ENCODE results near the gene HAUS2. TPM values are rescaled to one million over a fixed set of nuclear protein-coding genes. Genes with fewer than 3 reads are reported as not detected.

HAUS2 gene
- total and polyA plus RNA-seq, 2 of the 4 experiments (the other 2 are of a cell fraction): 18.4 to 22.4 TPM

DNA sequence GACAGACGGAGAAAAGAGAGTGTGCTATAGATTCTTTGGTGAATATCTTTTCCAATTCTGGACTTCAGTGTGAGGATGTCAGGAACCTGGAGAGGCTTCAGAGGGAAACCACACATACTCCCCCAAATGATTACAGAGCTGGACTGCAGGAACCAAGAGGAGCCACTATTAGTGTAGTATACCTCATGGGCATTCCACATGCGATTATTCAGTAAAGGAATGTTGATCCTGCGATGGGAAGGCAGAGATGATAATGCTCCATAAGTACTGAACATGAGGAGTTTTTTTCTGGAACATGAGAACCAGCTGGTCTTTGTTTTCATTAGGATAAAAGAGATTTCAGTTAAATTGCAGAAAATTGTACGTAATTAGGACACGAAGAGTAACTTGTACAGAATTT, 45.5 kb downstream of the HAUS2 start:
- H3K9me3 ChIP-seq (ENCODE audit: control insufficient read depth, insufficient read depth, low read length): no peaks in the 10 kb centered on the region
- H2AK9ac ChIP-seq (replicated peaks; ENCODE audit: low read depth, low read length, poor library complexity): no peak overlapping the region
- no peak overlapping the region for H3K27ac ChIP-seq (ENCODE audit: insufficient read depth, low read length)
- no peak overlapping the region for H3K9ac ChIP-seq (ENCODE audit: low read depth, low read length)
- in situ Hi-C loops (cut with MboI; ENCODE audit: low sequenced_read_pairs) (no loop called here), dilution Hi-C loops (cut with HindIII; ENCODE audit: low sequenced_read_pairs, unreplicated experiment) (no loop called here), intact Hi-C loops (cut with micrococcal nuclease) (no loop called here)
- WGBS, 2 experiments (ENCODE audit: extremely low coverage in 2 of 2, insufficient read length in 1 of 2): no CpG with 5 or more reads among the region's 5 CpGs
- no peak overlapping the region for H2AFZ ChIP-seq (replicated peaks; ENCODE audit: low read length, poor library complexity)
- H3K27me3 ChIP-seq (ENCODE audit: control insufficient read depth, insufficient read depth, low read length): no peaks in the 10 kb centered on the region
- H3K56ac ChIP-seq (ENCODE audit: extremely low read depth, insufficient read depth, low read length): no peak overlapping the region
- DNase-seq: no peak
- H3K14ac ChIP-seq (replicated peaks; ENCODE audit: low read depth, low read length): no peak overlapping the region
- TF ChIP-seq CEBPB (IDR thresholded peaks at IDR 0.05; ENCODE audit: low read depth, low read length) (no peak), RFX5 (IDR thresholded peaks at IDR 0.05; ENCODE audit: low read depth, low read length) (no peak)
- TF ChIP-seq, protein P1, sequence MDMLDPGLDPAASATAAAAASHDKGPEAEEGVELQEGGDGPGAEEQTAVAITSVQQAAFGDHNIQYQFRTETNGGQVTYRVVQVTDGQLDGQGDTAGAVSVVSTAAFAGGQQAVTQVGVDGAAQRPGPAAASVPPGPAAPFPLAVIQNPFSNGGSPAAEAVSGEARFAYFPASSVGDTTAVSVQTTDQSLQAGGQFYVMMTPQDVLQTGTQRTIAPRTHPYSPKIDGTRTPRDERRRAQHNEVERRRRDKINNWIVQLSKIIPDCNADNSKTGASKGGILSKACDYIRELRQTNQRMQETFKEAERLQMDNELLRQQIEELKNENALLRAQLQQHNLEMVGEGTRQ (IDR thresholded peaks at IDR 0.05; ENCODE audit: low read depth, low read length): no peak
- TF ChIP-seq, protein P2, sequence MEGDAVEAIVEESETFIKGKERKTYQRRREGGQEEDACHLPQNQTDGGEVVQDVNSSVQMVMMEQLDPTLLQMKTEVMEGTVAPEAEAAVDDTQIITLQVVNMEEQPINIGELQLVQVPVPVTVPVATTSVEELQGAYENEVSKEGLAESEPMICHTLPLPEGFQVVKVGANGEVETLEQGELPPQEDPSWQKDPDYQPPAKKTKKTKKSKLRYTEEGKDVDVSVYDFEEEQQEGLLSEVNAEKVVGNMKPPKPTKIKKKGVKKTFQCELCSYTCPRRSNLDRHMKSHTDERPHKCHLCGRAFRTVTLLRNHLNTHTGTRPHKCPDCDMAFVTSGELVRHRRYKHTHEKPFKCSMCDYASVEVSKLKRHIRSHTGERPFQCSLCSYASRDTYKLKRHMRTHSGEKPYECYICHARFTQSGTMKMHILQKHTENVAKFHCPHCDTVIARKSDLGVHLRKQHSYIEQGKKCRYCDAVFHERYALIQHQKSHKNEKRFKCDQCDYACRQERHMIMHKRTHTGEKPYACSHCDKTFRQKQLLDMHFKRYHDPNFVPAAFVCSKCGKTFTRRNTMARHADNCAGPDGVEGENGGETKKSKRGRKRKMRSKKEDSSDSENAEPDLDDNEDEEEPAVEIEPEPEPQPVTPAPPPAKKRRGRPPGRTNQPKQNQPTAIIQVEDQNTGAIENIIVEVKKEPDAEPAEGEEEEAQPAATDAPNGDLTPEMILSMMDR (conservative IDR thresholded peaks at IDR 0.05; ENCODE audit: low read depth, low read length): no peak
- ATAC-seq (ENCODE audit: low read depth): no peak
- no peaks in the 10 kb centered on the region for H4K20me1 ChIP-seq (ENCODE audit: insufficient read depth, low read length)
- no peak overlapping the region for H4K5ac ChIP-seq (ENCODE audit: low read depth, low read length)
- H3K4me2 ChIP-seq (ENCODE audit: low read depth, low read length): no peak overlapping the region
- BruUV-seq (replicated peaks): no TSS peak
- H3K4me3 ChIP-seq (ENCODE audit: insufficient read depth, low read depth, low read length): no peak overlapping the region
- ChIA-PET POLR2A (ENCODE audit: unreplicated experiment) (interaction anchor here (0.6 kb wide), 1 partner anchor 18 kb away, joined by 6 read pairs; no protein-coding TSS in a partner anchor), CTCF (no interaction called here)
- no peak overlapping the region for H4K91ac ChIP-seq (ENCODE audit: insufficient read depth, low read depth, low read length)
- no peak overlapping the region for H3K18ac ChIP-seq (ENCODE audit: low read depth, low read length)
- H3K36me3 ChIP-seq (ENCODE audit: control insufficient read depth, insufficient read depth, low read length): no peaks in the 10 kb centered on the region
- H3K4ac ChIP-seq (ENCODE audit: low read depth, low read length): no peak overlapping the region
- no peak overlapping the region for H4K8ac ChIP-seq (ENCODE audit: low read depth in 2 of 2, low read length in 2 of 2)
- no peak overlapping the region for H2BK15ac ChIP-seq (ENCODE audit: low read depth, low read length)
- no peak overlapping the region for H2BK20ac ChIP-seq (ENCODE audit: low read depth, low read length)
- H2BK5ac ChIP-seq (ENCODE audit: low read depth, low read length, poor library complexity, severe bottlenecking): no peak overlapping the region
- H3K79me1 ChIP-seq (ENCODE audit: low read depth in 1 of 2, low read length in 2 of 2): peaks cover 6 to 26% of the 10 kb centered on the region in 2 experiments; a peak in 3 of 4 replicates
- peaks cover 7% of the 10 kb centered on the region for H3K9me1 ChIP-seq (ENCODE audit: insufficient read depth, low read length)
- no peak overlapping the region for H3K23ac ChIP-seq (ENCODE audit: low read depth, low read length)
- no peak overlapping the region for H2BK120ac ChIP-seq (ENCODE audit: low read depth, low read length)
- H2AK5ac ChIP-seq (ENCODE audit: low read depth, low read length): no peak overlapping the region
- peaks cover 11% of the 10 kb centered on the region for H3K4me1 ChIP-seq (ENCODE audit: control insufficient read depth, insufficient read depth, low read length)

Measured in IMR-90 (cell line).